Panc1 (cell line): ENCODE measurements around the gene MDH1.

ENCODE experiments used
- CTCF ChIP-seq: fragments of 450-650 bp; IDR thresholded peaks from 2 replicates; pipeline ENCODE4 v1.5.1; 2017; ENCODE audit warnings: mild to moderate bottlenecking
- POLR2AphosphoS5 ChIP-seq: IDR thresholded peaks from 2 replicates; pipeline ENCODE4 v1.6.1; 2012; ENCODE audit warnings: mild to moderate bottlenecking, low read depth, low read length, moderate library complexity
- REST ChIP-seq, 2 experiments: IDR thresholded peaks; 2 replicates each; pipeline ENCODE4 v1.6.1; 2011 to 2012; ENCODE audit warnings: low read depth in 2 of 2, control low read depth in 1 of 2, low read length in 1 of 2, mild to moderate bottlenecking in 1 of 2, moderate library complexity in 1 of 2; ENCODE audit not compliant: insufficient read depth in 1 of 2
- SIN3A ChIP-seq: IDR thresholded peaks from 2 replicates; pipeline ENCODE4 v1.6.1; 2012; ENCODE audit warnings: low read depth, mild to moderate bottlenecking, low read length, moderate library complexity, borderline replicate concordance; ENCODE audit not compliant: insufficient read depth

GRCh38 chr2:63562751-63563150 lies 26.0 kb upstream of the MDH1 start:
- TF ChIP-seq CTCF (no peak), POLR2AphosphoS5 (no peak), REST (IDR thresholded peaks at IDR 0.05; ENCODE audit: insufficient read depth in 1 of 2, low read depth in 2 of 2, low read length in 1 of 2) (no peak), SIN3A (no peak)
